GM12872 (cell line): ENCODE measurements around the gene IQSEC3.

Experiments
- CTCF ChIP-seq: IDR thresholded peaks from 3 replicates; pipeline ENCODE4 v1.5.1; 2011; ENCODE audit warnings: low read depth, mild to moderate bottlenecking, low read length, moderate library complexity; ENCODE audit not compliant: insufficient read depth

IQSEC3 gene

GRCh38 chr12:162467-163307, 96.1 kb downstream of the IQSEC3 start:
- no peak for TF ChIP-seq CTCF

GRCh38 chr12:163406-163986, 96.9 kb downstream of the IQSEC3 start:
- TF ChIP-seq CTCF: no peak

- no peak for TF ChIP-seq CTCF
Observed at GRCh38 chr12:164207-164606, 97.6 kb downstream of the IQSEC3 start.

- no peak for TF ChIP-seq CTCF
Observed at GRCh38 chr12:165862-166368, 99.3 kb downstream of the IQSEC3 start.

- no peak for TF ChIP-seq CTCF
Observed at GRCh38 chr12:166425-167075, 100.0 kb downstream of the IQSEC3 start.

- TF ChIP-seq CTCF: no peak
Observed at GRCh38 chr12:167959-168600, 101.5 kb downstream of the IQSEC3 start.
